ENCODE data around the gene SYCP2. TPM values are rescaled to one million over a fixed set of nuclear protein-coding genes. Genes with fewer than 3 reads are reported as not detected.
A peak's percentile ranks its signal among the peaks of the same experiment; 100 is the strongest.
"Not testable (repeated sequence)": the region's sequence is repeated elsewhere in the genome, so short reads cannot be mapped to it uniquely, and the experiment has no call there.

The SYCP2 gene
- total RNA-seq, 1 donor from 2014 or later, result 0.78 TPM

- peak; percentile 66 for DNase-seq (ENCODE audit: low read depth)
These were observed 29.8 kb downstream of the SYCP2 start for GRCh38 chr20:59903621-59904020.

DNA sequence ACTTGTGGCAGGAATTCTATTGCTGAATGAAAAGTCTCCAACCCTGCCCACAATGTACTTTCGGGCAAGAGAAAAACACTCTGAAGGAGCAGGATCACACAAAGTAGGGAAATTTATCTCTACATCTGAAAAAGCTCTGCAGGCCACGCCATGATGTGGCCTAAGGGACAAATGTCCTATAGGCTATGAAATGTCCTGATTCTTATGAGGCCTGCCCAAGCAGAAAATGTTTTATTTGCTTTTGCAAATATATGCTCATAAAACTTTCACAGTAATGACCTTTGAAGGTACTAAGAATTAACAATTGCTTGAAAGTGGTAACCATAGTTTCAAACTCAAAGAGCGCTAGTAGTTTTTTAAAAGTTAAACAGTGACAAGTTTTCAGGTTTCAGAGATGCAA is 31.0 kb downstream of the SYCP2 start:
- no peak for DNase-seq (ENCODE audit: low read depth)

GRCh38 chr20:59895908-59896307 is 37.5 kb downstream of the SYCP2 start:
- DNase-seq (ENCODE audit: low read depth), result no peak

DNA sequence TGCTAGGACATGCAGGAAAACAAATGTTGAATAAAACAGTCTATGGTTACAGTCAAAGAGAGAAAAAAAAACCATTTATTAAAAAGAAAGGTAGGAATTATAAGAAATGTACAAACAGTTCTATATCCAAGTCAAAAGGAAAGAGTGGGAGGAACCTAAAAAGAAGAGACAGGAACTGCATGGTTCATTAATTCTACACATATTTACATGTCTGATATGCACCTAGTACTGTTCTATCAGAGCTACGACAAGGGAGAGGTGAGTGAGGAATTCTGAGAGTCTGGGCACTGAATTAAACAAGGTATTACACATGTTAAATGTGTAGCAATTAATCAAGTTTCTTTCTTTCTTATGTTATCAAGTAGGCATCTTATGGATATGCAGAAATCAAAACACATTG is 41.9 kb downstream of the SYCP2 start:
- DNase-seq (ENCODE audit: low read depth), result no peak

DNA sequence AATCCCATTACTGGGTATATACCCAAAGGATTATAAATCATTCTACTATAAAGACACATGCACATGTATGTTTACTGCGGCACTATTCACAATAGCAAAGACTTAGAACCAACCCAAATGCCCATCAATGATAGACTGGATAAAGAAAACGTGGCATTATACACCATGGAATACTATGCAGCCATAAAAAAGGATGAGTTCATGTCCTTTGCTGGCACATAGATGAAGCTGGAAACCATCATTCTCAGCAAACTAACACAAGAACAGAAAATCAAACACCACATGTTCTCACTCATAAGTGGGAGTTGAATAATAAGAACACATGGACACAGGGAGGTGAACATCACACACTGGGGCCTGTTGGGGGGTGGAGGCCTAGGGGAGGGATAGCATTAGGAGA is 43.4 kb downstream of the SYCP2 start:
- not testable (repeated sequence) for DNase-seq (ENCODE audit: low read depth)

DNA sequence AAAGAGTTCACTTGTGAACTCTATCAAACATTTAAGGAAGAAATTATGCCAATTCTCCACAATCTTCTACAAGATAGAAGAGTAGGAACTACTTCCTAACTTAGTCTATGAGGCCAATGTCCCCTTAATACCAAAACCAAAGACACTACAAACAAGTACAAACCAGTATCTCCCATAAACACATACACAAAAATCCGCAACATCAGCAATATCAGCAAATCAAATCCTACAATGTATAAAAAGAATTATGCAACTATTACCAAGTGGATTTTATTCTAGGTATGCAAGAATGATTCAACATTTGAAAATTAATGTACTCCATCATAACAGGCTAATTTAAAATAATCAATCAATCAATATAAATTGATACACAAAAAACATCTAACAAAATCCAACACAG is 45.4 kb downstream of the SYCP2 start:
- no peak for DNase-seq (ENCODE audit: low read depth)

GRCh38 chr20:59884494-59884893 is 48.9 kb downstream of the SYCP2 start:
- DNase-seq (ENCODE audit: low read depth), result no peak

DNA sequence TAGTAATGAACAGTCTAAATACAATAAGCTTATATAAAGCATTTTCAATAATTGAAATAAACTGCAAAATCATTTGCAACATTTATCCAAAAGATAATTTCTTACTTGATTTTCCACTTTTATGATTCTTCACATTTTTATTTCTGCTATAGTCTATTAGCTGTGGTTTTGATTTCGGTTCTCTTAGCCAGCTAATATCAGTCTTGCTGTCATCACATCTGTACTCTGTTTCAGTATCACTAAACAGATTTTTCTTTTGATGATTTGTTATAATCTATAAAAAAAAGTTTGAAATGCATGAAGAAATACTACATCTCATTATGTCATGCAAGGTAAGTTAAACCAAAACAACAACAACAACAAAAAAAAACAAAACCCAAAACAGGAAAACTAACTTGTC is 53.2 kb downstream of the SYCP2 start:
- no peak for DNase-seq (ENCODE audit: low read depth)

- no peak for DNase-seq (ENCODE audit: low read depth)
These were observed 60.0 kb downstream of the SYCP2 start for GRCh38 chr20:59873409-59873808.

GRCh38 chr20:59871096-59871495 is 62.3 kb downstream of the SYCP2 start:
- DNase-seq (ENCODE audit: low read depth), result no peak

DNA sequence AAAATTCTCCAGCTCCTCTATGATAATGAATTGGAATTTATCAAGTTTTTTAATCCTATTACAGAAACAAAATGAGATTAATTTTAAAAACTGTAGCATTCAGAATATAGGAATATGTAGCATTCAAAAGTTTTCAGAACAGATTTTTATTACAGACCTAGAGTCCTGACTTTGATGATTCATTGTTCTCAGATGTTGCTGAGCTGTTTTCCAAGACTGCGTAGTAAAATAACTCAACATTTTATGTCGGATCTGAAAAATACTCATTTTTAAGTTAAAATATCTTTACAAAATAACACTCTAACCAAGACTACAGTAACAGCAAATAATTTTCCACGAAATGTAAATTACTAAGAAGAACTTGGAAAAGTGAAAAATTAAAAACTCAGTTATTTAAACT is 67.1 kb downstream of the SYCP2 start:
- DNase-seq (ENCODE audit: low read depth), result peak; percentile 29

- no peak for DNase-seq (ENCODE audit: low read depth)
These were observed 68.7 kb downstream of the SYCP2 start for GRCh38 chr20:59864726-59865125.

DNA sequence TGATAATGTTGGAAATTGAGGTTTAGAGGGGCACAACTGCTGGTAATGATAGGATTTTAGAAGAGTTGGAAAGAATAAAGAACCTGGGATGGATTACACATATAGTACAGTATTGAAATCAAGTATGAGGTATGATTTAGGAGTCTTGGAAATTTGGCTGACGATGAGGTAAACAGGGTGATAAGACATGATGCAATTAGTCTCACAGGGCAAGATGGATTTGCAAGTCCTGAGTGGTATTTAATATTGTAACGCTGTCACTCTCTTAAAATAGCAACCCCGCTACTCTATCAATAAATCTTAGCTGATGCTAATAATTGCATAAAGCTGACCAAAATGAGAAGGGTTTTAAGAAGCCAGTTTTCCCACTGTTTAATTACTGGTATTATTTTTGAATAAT is 70.4 kb downstream of the SYCP2 start:
- DNase-seq (ENCODE audit: low read depth), result no peak

GRCh38 chr20:59861401-59861800 is 72.0 kb downstream of the SYCP2 start:
- no peak for DNase-seq (ENCODE audit: low read depth)

DNA sequence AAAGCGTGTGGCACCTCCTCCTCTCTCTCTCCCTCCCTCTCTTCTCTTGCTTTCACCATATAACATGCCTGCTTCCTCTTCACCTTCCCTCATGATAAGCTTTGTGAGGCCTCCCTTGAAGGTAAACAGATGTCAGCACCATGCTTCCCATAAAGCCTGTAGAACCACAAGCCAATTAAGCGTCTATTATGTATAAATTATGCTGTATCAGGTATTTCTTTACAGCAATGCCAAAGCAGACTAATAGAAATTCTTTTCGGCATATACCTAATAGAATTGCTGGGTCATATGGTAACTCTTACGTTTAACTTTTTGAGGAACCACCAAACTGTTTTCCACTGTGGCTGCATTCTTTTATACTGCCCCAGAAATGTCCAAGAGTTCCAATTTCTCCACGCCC is 75.0 kb downstream of the SYCP2 start:
- DNase-seq (ENCODE audit: low read depth), result no peak

GRCh38 chr20:59857966-59858365 is 75.5 kb downstream of the SYCP2 start:
- DNase-seq (ENCODE audit: low read depth), result no peak

DNA sequence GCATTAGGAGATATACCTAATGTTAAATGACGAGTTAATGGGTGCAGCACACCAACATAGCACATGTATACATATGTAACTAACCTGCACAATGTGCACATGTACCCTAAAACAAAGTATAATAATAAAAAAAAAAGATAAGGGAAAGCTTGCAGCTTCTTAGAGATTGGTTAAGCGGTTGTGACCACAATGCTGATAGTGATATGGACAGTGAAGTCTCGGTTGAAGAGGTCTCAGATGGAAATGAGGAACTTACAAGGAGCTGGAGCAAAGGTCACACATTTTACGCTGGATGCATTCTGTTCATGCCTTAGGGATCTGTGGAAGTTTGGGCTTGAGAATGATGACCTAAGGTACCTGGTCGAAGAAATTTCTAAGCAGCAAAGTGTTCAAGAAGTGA is 76.5 kb downstream of the SYCP2 start:
- not testable (repeated sequence) for DNase-seq (ENCODE audit: low read depth)

- DNase-seq (ENCODE audit: low read depth), result not testable (repeated sequence)
These were observed 76.9 kb downstream of the SYCP2 start for GRCh38 chr20:59856526-59856925.

DNA sequence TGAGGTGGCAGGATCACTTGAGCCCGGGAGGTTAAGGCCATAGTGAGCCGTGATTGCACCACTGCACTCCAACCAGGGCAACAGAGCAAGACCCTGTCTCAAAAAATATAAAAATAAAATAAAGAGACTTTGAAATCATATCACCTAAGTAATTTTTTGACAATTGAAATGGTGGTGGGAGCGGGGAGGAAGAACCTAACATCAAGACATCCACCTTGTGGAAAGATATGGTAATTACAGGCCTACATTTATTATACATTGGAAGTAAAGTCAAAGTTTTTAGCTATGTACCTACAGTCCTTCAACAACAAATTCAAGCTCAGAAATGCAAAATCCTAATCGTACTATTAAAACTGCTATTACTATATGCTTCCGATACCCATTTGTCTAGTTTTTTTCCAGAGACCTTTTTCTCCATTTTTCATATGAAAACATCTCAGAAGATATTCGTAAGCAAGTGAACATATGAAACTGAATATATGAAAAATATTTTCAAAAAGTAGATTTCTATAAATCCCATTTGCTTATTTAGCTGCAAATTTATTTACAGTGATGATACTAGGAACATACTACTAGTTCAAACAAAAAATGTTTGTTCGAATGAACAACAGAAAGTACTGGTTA is 83.3 kb downstream of the SYCP2 start:
- peak; percentile 57 for DNase-seq (ENCODE audit: low read depth)

- no peak for DNase-seq (ENCODE audit: low read depth)
These were observed 85.3 kb downstream of the SYCP2 start for GRCh38 chr20:59848182-59848581.

DNA sequence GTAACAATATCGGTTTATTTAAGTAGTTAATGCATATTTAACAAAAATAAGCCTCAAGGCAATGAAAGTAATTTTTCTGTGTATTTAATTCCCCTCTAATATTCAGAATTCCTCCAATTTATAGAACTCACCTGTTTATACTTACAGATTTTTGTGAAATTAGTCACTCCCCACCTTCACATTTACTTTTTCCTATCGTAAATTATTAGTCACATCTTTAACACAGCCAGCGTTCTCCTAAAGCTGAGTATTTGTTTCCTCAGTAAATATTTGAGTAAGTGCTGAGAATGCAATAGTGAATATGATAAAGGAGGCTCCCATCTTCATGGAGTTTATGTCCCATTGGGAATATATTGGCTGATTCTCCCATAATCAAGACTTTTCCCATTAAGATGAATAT is 88.0 kb downstream of the SYCP2 start:
- DNase-seq (ENCODE audit: low read depth), result no peak

GRCh38 chr20:59839400-59839799 is 94.0 kb downstream of the SYCP2 start:
- no peak for DNase-seq (ENCODE audit: low read depth)

DNA sequence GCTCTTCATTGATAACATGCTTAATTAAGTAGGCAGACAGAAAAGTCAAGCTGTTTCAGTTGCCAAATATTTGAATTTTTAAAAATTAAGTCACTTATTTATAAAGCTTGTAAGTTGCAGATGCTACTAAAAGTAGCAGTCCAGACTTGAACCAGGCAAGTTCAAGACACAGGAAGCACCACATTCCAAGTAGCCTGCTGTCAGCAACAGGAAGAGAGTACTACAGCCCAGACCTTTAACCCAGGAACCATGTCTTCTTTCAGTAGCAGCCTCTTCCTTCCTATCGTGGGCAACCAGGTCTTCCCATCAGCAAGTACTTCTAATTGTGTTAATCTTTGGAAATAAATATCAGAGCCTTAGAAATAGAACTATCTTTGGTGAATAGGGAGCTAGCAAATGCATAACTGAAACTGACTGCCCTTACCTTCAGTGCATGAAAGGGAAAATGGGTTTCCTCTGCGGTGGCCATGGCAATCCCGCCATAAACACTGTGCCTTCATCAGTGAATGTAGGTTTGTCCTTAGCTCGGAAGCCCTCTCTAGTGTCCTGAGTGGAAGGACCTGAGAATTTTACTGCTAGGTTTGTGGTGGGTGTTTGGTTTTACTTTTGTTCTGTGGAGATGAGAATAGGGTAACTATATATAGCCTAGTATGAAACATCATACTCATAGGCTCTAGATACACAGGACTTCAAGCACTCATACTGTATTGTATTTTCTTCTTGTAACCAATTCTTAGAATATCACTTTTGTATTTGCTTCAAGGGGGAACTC is 95.6 kb downstream of the SYCP2 start:
- DNase-seq (ENCODE audit: low read depth), result no peak
